HG03103 (cell line): ENCODE results near the gene DNAL1.
"Not testable (repeated sequence)": the region's sequence is repeated elsewhere in the genome, so short reads cannot be mapped to it uniquely, and the experiment has no call there.

Experiments used
- ATAC-seq: cut with Tn5 transposase; IDR thresholded peaks from one replicate; pipeline ENCODE4 v1.9.1; 2021; ENCODE audit warnings: low read depth; ENCODE audit not compliant: unreplicated experiment

The DNAL1 gene

DNA sequence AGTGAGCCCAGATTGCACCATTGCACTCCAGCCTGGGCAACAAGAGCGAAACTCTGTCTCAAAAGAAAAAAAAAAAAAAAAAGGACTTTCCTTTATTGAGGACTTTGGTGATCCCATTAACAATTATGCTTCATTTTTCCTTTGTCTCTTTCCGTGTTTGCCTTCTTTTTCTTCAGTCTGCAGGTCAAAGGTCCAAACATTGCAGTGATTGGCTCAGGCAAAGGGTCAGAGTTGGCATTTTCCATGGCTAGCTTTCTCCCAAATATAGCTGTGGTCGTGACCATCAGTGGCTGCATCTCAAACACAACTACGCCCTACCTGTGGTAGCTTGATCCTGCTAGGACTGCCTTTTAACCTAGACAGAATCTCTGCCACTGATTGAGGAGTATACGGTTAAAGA is 7.0 kb upstream of the DNAL1 start:
- no peak for ATAC-seq

DNA sequence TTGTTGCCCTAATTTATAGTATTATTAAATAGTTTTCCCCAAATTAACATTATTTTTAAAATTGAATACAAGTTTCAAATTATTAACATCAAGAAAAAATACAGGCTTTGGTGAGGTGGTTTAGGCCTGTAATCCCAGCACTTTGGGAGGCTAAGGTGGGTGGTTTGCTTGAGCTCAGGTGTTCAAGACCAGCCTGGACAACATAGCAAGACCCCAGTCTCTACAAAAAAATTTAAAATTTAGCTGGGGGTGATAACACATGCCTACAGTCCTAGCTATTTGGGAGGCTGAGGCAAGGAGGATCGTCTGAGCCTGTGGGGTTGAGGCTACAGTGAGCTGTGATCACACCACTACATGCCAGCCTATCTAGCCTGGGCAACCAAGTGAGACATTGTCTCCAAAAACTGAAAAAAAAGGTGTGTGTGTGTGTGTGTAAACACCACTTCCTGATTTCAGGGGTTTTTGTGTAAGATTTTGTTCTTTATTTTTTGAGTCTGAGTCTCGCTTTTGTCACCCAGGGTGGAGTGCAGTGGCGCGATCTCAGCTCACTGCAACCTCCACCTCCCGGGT is 3.9 kb upstream of the DNAL1 start:
- no peak for ATAC-seq

DNA sequence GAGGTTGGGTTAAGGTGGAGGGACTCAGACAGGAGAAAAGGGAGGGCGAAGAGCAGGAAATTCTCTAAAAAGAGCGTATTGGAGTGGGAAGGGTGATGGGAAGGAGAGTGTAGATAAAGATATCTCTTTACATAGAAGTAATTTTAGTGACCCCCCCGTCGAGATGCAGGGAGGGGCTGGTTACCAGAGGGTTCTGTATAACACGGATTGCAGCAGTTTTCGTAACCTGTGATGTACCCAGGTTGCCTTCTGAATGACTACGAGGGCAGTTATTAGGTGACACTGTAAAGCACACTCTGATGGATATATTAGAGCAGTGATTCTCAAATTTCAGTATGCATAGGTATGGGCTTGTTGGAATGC is 443 bp downstream of the DNAL1 start:
- ATAC-seq = no peak

DNA sequence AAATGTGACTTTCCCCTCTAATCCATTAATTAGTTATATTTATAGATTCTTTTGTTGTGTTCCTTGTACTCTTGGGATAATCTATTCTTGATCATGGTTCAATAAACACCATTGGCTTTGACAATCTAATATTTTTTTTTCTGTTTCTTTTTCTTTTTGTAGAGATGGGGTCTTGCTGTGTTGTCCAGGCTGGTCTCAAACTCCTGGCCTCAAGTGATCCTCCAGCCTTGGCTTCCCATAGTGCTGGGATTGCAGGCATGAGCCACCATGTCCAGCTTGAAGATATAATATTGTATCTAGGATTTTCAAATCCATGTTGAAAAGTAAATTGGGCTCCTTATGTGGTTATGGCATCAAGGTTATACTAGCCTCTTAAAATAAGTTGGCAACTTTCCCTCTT is 6.2 kb downstream of the DNAL1 start:
- ATAC-seq = no peak

DNA sequence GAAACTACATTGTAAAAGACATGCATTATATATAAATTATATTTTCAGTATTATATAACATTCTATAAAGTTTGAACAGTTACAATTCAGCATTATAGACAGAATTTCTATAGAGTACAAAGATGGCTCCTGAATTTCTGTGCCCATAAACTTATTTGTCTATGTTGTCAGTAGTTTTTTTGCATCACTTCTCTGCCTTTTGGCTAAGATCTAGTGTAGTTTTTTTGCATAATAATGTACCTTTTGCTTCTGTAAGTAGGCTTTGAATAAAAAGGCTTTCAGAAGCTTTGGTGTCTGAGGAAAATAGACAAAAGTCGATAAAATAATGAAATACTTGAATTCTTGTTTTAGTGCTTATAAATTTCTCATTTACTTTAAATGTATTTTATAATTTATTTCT is 11.1 kb downstream of the DNAL1 start:
- no peak for ATAC-seq

DNA sequence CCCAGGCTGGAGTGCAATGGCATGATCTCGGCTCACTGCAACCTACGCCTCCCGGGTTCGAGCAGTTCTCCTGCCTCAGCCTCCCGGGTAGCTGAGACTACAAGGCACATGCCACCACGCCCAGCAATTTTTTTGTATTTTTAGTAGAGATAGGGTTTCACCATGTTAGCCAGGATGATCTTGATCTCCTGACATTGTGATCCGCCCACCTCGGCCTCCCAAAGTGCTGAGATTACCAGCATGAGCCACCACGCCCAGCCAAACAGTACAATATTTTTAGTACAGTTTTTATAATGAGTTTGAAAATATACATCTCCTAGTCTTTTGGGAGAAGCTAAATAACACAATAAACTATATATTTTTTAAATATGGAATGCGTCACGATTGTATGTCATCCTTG is 14.4 kb downstream of the DNAL1 start:
- not testable (repeated sequence) for ATAC-seq

DNA sequence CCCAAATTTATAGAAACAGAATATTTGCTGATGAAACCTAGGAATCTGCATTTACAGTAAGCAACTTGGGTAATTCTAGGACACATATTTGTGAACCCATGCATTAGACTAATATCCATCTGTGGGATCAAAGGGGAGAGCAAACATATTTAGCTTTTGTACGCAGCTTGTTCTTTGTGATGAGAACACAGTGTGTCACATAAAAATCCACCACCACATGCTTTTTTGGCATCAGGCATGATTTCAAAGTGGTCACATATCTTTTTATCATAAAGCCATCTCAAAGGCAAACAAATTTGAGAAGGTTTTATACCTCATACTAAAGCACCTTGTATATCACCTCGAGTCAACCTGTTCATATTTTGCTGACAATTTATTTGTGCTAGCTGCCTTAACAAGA is 15.7 kb downstream of the DNAL1 start:
- no peak for ATAC-seq

DNA sequence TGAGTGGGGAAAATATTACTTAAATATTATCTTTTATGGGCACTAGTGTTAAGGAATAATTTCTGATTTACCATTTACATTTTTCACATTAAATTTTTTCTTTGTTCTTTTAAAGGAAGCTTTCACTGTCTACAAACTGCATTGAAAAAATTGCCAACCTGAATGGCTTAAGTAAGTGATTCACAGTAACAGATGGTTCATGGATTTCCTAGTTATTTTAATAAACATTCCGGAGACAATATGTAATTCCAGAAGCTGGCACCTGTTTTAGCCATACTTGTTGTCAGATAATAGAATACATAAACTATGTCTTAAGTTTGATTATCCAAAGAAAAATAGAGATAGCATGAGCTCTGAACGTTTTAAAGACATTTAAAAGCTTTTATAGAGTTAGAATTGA is 17.1 kb downstream of the DNAL1 start:
- no peak for ATAC-seq

DNA sequence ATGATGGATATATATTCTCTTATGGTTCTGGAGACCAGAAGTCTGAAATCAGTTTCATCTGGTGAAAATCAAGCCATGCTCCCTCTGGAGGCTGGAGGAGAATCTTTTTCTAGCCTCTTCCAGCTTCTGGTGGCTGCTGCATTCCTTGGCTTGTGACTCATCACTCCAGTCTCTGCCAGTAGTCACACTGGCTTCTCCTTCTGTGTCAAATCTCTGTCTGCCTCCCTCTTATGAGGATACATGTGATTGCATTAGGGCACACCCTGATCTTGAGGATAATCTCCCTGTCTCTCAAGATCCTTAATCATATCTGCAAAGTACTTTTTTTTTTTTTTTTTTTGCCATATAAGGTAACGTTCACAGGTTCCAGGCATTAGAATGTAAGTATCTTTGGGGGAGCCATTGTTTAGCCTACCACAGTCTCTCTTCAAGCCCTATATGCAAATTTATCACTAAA is 17.7 kb downstream of the DNAL1 start:
- no peak for ATAC-seq

DNA sequence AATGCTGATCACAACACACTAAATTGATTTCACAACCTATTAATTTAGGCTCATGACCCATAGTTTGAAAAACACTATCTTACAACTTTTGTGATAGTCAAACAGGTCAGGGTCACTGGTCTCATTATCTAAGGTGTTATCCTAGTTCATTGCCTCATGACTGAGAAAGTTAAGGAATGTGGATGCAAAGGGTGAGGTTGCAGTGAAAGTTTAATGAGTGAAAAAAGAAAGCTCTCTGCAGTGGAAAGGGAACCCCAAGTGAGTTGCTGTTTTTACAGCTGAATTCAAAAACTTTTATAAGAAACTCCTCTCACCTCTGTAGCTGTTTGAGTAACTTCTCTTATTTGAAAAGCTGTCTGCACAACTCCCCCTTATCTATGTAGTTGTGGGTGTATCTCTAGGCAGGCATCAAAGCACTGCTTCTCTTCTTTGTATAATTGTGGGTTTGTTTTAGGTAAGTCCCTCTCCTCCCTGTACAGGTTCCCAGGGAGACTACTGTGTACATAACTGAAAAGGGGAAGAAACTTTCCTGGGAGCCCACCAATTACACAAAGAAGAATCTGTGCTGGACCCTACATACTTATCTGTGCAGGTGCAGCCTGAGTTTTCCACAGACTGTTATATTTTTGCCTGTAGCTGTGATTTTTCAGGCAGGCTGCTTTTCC is 18.9 kb downstream of the DNAL1 start:
- ATAC-seq = no peak

DNA sequence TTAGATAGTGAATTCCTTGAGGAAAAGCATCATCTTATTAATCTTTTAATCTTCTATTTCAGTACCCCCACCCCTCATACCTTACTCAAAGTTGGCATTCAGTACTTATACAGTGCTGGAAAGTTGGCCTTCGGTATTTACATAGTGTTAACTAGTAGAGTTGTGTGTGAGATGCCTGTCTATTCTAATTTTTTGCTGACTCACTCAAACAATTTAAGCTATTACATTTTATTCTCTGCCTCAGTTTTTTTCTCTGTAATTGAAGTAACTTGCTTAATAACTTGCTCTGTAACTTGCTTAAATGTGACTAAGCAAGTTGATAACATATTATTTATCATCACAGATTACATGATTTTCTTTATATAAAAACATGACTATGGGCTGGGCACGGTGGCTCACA is 20.3 kb downstream of the DNAL1 start:
- no peak for ATAC-seq

DNA sequence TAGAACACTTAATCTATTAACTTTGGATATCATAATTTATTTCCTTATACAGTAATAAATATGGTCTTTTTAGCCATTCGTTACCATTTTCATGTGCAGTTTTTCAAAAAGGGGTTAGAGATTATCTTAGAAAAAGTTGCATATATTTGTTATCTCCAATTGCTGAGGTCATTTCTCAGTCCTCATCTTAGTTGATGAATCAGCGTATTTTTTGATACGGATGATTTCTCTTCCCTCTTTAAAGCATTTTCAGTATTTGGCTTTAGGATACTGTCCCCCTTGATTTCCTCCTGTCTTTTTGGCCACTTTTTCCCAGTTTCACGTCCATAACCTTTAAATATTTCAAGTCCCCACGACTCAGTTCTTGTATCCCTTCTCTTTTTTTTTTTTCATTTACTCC is 21.8 kb downstream of the DNAL1 start:
- ATAC-seq = no peak

DNA sequence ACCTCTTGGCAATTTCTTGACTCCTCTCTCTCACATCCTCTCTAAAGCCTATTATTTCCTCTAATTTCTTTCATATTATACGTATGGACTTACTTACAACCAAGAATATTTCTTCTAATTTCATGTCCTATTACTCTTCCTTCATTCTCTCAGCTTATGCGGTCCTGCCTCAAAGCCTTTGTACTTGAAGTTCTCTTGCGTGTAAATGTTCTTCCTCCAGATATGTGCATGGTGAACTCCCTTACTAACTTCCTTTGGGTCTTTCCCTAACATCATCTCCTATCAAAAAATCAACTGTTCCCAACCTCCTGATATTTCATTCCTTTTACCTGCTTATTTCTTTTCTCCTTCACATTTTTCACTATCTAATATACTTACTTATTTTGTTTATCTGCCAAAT is 23.1 kb downstream of the DNAL1 start:
- no peak for ATAC-seq

DNA sequence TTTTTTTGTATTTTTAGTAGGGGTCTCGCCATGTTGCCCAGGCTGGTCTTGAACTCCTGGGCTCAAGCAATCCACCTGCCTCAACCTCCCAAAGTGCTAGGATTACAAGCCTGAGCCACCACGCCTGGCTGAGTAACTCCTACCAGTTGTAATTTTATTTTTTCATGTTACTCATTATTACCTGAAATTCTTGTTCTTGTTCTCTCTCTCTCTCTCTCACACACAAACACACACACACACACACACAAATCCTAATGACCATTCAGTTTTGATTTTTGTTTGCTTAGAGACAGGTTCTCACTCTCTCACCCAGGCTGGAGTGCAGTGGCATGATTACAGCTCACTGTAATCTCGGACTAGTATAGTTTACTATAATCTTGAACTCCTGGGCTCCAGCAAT is 30.2 kb downstream of the DNAL1 start:
- no peak for ATAC-seq

DNA sequence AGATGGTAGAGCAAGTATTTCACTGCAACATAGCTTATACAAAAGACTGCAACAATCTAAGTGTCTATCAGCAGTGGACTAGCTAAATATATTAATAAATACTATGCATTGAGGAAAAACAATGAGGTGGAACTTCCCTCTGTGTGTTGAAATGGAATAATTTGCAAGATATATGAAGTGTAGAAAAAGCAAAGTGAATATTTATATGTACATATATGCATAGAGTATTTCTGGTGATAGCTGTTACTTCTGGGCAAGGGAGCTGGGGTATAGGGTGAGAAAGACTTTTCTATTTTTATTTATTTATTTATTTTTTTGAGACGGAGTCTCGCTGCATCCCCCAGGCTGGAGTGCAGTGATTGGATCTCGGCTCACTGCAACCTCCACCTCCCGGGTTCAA is 33.9 kb downstream of the DNAL1 start:
- no peak for ATAC-seq

DNA sequence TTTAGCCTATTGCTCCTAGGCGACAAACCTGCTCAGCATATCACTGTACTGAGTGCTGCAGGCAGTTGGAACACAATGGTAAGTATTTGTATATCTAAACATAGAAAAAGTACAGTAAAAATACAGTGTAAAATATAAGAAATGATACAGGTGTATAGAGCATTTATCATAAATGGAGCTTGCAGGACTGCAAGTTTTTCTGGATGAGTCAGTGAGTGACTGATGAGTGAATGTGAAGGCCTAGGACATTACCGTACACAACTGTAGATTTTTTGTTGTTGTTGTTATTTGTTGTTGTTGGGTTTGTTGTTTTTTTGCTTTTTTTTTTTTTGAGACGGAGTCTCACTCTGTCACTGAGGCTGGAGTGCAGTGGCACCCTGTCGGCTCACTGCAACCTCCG is 36.0 kb downstream of the DNAL1 start:
- no peak for ATAC-seq

DNA sequence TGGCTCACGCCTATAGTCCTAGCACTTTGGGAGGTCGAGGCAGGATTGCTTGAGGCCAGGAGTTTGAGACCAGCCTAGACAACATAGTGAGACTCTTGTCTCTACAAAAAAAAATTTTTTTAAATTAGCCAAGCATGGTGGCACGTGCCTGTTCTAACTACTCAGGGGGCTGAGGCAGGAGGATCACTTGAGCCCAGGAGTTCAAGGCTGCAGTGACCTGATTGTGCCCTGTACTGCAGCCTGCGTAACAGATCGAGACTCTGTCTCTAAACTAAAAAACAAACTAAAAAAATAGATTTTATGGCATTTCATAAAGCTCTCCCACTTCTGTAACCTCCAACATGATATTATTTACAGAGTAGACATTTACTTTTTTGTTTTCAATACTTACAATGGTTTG is 39.8 kb downstream of the DNAL1 start:
- no peak for ATAC-seq

DNA sequence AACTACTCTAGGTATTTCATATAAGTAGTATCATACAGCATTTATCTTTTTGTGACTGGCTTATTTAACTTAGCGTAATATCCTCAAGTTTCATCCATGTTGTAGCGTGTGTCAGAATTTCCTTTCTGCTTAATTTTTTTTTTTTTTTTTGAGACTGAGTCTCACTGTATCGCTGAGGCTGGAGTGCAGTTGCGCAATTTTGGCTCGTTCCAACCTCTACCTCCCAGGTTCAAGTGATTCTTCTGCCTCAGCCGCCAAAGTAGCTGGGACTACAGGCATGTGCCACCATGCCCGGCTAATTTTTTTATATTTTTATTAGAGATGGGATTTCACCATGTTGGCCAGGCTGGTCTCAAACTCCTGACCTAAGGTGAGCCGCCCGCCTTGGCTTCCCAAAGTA is 40.5 kb downstream of the DNAL1 start:
- no peak for ATAC-seq

DNA sequence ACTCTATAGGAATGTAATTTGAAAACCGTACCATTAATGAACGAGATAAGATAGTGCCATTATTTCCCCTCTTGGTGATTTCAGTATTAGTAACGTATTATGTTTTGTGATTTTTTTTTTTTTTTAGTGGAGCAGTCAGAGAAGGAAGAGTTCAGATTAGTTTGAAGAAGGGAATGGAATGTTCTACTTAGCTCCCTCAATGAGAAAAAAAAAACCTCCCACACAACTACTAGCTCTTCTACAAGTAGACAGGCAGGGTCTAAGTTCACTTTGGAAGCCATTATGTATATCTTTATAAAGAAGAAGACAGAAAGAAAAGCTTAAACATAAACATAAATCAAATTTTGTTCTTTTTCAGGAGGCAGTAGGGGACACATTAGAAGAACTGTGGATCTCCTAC is 42.1 kb downstream of the DNAL1 start:
- ATAC-seq = no peak

DNA sequence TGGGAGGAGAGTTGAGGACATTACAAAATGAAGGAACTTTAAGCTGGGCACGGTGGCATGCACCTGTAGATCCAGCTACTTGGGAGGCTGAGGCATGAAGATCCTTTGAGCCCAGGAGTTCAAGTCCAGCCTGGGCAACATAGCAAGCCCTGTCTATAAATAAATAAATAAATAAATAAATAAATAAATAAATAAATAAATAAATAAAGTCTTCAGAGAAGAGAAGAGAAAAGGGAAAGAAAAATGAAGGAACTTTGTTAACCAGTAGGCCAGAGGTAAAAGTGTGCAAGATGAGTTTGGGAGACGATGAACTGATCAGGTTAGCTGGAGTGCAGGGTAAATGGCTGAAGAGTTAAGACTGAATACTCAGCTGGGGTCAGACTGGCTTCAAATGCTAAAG is 49.3 kb downstream of the DNAL1 start:
- ATAC-seq = no peak

DNA sequence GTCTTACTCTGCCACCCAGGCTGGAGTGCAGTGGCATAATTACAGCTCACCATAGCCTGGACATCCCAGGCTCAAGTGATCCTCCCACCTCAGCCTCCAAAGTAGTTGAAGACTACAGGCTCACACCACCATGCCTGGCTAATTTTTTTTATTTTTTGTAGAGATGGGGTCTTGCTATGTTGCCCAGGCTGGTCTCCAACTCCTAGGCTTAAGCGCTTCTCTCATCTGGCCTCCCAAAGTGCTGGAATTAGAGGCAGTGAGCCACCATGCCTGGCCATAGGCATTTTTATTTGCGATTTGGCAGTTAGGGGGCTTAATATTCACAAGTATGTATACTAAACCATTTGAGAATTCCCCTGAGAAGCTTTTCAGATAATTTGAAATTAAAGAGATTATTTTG is 50.3 kb downstream of the DNAL1 start:
- no peak for ATAC-seq

DNA sequence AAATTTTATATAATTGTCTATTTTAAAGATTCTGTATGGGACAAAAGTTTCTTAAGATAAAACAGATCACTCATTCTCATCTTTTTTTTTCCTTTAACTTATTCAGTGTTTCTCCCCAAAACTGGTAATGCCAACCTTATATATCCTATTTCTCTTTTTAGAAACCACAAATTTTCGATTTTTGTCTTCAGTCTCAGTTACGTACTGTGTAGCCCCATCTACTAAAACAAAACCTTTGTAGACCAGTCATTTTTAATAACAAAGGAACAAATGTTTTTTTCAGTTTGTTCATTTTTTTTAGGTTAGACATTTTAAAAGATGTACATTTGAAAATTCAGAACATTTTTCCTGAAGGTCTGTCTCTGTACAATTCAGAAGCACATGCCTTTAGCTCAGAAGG is 51.2 kb downstream of the DNAL1 start:
- no peak for ATAC-seq
